GM19467 (cell line): ENCODE data around the gene TMEM91.
"Not testable (repeated sequence)": the region's sequence is repeated elsewhere in the genome, so short reads cannot be mapped to it uniquely, and the experiment has no call there.

Experiments used
- ATAC-seq: cut with Tn5 transposase; IDR thresholded peaks from one replicate; pipeline ENCODE4 v1.9.1; 2021; ENCODE audit warnings: mild to moderate bottlenecking, moderate library complexity; ENCODE audit not compliant: unreplicated experiment

TMEM91 gene

DNA sequence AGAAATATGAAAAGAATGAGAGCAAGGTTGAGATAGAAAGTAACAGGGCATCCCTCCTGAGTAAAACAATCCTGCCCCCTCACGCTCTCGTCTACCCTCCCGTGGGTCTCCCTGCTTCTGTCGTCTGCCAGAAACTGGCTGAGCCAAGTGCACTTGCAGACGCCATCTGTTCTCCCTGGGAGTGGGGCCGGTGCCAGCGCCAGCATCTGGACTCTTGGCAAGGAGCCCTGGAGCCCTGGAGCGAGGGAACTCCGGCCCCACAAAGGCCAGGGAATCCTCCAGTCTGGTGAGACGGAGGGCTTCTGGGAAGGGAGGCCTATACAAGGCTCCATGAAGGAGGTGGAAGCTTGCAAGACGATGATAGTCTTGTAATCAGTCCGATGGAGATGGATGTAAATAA, 2.3 kb upstream of the TMEM91 start:
- no peak for ATAC-seq

DNA sequence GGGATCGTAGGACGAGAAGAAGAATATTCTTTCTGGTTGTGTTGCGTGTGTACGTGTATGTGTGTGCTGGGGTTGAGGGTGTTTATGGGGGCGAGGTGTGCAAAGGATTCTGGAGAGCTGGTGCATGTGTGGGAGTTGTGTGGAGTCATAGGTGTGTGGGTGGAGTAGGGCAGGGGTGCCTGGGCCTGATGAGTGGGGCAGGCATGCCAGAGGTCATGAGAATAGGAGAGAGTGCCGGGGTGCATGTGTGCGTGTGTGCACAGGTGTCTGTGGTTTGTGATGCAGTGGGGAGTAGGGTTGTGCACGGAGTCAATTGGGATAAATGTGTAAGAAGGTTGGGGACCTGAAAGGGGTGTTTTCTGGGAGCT, 649 bp downstream of the TMEM91 start:
- ATAC-seq, result no peak

DNA sequence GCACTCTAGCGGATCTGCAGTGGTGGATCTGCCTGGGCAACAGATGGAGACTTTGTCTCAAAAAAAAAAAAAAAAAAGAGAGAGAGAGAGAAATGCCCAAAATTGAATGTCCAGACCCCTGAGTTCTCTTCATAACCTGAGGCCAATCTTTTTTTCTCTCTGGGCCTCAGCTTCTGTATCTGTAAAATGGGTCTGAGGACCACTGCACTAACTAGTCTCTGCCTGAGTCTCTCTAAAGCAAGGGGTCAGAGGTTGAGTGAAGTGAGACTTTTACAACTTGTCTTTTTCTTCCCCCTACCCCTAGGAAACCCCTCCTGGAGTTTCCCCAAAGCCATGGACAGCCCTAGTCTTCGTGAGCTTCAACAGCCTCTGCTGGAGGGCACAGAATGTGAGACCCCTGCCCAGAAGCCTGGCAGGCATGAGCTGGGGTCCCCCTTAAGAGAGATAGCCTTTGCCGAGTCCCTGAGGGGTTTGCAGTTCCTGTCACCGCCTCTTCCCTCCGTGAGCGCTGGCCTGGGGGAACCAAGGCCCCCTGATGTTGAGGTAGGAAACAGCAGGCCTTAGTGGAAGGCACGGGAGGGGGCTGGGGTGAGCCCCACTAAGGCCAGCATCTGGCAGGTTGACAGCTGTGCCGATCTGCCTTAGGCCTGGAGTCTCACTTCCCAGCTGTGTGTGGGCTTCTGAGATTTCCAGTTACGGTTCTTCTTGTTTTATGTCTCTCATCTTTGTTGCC, 1.8 kb downstream of the TMEM91 start:
- peak; percentile 68 for ATAC-seq

DNA sequence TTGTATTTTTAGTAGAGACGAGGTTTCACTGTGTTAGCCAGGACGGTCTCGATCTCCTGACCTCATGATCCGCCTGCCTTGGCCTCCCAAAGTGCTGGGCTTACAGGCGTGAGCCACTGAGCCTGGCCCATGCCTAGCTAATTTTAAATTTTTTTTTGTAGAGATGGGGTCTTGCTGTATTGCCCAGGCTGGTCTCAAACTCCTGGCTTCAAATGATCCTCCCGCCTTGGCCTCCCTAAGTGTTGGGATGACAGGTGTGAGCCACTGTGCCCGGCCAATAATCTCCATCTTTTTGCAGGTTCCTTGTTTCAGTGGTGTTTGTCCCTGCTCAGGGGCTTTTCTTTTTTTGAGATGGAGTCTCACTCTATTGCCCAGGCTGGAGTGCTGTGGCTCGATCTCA, 5.2 kb downstream of the TMEM91 start:
- not testable (repeated sequence) for ATAC-seq

DNA sequence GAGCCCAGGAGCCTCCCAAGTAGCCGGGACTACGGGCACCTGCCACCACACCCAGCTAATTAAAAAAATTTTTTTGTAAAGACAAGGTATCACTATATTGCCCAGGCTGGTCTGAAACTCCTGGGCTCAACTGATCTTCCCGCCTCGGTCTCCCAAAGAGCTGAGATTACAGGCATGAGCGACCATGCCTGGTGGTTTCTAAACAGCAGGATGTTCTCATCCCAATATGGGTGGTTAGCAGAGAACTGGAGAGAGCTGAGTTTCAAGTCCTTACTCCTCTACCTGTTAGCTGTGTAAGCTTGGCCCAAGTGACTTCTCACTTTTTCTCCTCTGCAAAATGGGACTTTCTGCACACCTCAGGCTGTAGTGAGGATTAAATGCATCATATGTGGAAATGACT, 8.0 kb downstream of the TMEM91 start:
- no peak for ATAC-seq

DNA sequence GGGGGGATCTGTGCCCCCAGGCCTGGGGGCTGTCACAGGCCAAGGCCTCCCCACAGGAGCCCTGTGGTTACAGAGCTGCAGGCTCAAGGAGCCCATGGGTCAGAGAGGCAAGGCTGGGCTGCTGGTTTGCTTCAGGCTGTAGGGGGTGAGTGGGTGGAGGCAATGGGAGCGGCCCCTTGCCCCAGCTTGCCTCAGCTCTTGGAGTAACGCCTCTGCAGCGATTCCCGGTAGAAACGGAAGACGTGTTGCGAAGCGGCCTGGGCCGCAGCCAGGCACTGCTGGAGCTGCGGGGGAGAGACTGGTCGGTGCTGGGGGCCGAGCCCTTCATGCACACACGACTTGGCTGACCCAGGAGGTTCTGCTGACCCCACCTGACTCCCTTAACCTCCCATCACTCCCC, 10.1 kb downstream of the TMEM91 start:
- ATAC-seq, result no peak

DNA sequence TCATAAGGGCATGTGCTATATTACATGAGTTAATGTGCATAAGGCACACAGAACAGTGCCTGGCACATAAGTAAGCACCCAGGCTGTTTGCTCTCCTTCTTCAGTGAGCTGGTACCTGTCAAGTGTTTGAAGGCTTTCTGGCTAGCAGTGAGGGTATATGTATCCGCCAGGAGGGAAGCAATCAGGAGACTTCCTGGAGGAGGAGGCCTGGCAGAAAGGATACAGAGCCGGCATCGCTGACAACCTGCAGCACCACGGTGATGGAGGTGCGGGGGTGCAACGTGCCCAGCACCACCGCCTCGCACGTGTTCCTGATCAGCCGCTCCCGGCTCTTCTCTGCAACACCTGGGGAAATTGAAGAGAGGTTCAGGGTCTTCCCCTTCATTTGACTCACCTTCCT, 15.3 kb downstream of the TMEM91 start:
- no peak for ATAC-seq

DNA sequence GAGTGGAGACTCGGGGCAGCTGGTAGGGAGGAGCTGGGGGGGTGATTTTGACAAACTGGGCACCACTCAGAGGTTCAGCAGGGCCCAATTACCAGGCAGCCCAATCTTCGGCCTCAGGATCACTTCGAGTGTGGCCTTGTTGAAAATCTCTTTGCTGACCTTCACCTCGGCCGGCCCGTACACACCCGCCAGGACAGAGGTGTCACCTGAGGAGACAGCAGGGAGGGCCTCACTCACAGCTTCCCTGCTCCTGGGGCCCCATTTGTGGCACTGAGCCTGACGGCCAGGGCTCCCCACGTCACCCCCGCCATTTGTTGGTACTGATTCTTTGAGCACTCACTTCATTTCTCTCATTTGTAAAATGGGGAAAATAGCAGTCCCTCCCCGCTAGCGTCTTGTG, 16.4 kb downstream of the TMEM91 start:
- no peak for ATAC-seq

DNA sequence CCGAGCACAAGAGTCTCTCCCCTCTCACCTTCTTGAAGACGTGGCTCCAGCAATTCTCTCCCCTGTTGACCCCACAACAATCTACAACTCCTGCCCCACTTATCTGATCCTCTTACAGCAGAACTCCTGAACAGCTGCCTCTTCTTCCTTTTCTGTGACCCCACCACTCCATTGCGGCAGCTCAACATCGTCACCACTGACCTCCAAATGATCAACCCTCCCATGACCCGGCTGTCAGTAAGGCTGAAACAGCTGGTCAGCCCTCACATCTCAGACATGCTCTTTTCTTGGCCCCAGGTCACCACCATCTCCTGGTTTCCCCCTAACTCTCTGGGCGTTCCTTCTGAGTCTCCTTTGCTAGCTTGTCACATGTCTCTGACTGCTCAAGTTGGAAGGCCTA, 19.0 kb downstream of the TMEM91 start:
- ATAC-seq, result no peak

DNA sequence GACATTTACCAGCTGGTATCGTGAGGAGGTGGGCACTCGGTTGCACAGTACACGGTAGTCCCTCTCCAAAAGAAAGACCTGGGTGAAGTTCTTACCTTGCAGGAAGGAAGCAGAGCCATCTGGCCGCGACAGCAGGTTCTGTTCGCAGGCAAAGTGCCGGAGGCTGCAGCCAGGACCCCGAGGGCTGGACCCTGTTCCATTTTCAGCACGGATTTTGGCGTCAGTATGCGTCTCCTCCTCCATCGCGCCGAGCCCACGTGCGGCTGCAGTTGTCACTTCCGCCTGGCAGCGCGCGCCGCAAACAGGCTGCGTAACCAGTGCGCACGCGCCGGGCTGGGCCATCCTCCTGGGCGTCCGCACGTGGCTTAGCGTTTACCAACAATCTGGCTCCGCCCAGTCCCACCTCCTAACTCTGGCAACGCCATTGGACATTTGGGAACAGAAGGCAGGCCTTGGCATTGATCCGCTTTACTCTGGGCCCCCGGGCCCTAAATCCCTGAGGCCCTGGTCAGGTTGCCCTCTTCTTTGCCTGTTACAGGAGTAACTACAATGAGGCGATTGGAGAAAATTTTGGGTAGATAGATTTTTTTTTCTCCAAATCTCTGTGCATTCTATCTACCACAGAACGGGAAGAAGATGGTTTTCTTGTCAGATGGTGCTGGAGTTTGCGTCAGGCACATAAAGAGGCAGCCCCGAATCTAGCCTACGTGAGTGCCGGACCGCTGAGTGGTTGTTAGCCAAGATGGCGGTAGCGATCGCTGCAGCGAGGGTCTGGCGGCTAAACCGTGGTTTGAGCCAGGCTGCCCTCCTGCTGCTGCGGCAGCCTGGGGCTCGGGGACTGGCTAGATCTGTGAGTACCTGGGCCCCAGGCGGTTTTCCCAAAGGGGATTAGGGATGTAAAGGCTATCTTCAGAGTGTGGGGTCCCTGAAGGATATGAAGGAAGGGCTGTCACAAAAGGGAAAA, 21.0 kb downstream of the TMEM91 start, which contains the start of the genes BCKDHA and EXOSC5:
TSS of gene BCKDHA (plus strand) at position 733 of the 964 bp plus-strand sequence. CDS start at position 743, 10 bp downstream.
TSS of gene EXOSC5 (minus strand) at position 274 of the 964 bp plus-strand sequence. CDS start at position 243, 31 bp downstream.
- peak; percentile 90 for ATAC-seq

DNA sequence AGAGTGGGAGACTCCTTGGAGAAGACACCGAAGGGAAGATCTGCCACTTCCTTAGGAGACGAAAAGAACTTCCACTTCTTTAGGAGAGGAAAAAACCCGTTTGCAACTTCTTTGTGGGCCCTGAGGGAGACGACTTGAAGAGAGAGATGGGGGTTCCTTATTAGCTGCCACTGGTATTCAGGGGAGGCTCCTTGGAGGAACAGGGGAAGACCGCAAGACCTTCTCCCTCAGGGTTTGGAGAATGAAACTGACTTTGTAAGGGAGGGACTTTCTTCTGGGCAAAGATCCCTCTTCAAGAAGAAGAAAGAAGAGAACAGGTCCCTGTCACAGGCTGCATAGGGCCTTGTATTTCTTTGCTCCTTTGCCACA, 21.7 kb downstream of the TMEM91 start:
- no peak for ATAC-seq

DNA sequence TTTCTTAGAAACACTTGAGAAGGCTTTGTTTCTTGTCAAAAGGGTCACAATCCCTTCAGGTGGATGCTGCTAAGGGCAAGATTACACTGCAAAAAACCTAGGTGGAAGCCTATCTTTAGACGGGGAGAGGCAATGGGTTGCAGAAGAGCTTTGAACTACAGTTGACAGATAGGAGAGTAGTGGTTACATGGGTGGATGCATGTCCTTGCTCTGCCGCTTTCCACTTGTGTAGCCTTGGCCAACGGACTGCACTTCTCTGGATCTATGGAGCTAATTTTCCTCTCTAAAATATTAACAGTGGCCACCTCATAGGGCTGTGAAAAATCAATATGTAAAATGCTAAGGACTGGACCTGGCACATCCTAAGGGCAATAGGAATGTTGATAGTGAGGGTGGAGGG, 22.3 kb downstream of the TMEM91 start:
- no peak for ATAC-seq

DNA sequence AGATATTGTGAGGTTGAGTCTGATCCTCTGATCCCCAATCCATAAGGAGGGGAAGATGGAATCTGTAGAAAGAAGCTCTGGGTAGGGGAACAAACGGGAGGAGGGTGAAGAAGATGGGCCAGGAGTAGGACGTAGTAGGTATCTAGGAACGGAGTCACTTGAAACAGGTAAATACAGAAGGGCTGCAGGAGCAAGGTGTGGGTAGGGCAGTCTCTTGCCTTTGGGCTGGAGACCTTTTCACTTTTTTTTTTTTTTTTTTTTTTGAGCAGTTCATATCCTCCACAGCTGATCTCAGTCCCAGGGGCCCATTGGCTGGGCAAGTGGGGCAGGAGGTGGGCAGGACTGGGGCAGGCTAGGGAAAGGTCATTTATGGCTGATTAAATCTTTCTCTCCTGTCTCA, 22.8 kb downstream of the TMEM91 start:
- ATAC-seq, result no peak

DNA sequence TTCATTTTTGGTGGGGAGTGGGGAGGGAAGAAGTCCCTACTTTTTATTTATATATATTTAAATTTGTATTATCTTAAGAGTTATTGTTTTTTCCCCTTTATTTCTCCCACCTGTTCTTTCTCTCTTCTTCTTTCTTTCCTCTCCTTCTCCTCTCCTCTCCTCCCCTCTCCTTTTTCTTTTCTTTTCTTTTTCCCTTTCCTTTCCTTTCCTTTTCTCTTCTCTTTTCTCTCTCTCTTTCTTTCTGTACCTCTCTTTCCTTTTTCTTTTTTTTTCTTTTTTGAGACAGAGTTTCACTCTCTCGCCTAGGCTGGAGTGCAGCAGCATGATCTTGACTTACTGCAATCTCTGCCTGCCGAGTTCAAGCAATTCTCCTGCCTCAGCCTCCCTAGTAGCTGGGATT, 23.2 kb downstream of the TMEM91 start:
- ATAC-seq, result no peak

DNA sequence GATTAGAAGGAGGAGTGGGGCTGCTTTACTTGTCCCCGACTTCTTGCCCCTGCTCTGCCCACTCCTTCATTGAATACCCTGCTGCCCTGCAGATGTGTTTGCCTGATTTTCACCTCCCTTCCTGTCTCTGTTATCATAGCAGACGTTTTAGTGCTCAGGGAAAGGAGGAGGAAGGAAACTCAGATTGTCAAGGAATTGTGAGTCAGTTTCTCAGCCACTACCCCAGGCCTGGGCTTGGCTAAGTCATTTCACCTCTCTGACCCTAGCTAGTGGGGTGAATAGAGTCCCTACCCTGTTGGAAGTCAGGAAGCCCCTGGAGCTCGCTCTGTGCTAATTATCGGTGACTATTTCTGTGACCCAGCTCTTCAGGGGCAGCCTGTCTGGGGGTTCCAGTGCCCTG, 25.1 kb downstream of the TMEM91 start:
- no peak for ATAC-seq

DNA sequence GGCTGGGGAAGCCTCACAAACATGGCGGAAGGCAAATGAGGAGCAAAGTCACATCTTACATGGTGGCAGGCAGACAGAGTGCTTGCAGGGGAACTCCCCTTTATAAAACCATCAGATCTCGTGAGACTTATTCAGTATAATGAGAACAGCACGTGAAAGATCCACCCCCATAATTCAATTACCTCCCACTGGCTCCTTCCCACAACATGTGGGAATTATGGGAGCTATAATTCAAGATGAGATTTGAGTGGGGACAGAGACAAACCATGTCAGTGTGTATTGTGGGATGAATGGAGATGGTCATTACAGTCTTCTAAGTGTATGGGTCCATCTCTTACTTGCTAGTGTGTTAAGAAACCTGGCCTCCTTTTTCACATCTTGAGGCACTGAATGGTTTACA, 25.7 kb downstream of the TMEM91 start:
- ATAC-seq, result no peak

DNA sequence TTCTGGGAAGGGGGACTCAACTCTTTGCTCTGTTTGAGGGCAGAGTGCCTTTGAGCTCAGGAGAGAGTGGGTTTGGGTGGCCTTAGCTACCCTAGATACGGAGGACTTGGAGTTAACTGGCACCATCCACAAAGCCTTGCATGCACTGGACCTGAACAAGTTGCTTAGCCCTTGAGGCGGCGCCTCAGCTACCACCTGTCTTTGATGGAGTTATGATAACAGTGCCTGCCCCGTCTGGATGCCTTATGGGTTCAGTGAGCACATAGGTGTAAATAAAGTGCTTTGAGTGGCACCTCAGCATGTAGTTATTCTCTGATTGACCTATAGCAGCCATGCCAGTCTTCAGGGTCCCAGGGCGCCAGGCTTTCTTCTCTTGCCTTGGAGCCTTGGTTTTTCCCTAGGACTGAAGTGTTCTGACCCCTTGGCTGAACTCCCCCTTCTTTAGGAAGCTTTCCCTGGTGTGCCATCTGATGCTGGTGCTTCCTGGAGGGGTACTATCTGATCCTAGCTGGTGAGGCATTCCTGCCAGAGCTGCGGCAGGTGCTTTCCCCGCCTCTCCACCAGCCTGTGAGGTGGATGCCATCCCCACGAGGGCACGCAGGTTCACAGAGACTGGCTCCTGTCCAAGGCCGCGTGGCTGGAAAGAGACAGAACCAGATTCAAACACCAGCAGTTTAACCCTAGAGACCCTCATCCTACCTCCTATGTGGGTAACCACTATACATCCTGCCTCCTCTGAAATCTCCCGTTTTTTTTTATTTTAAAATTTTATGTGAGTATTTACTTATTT, 27.0 kb downstream of the TMEM91 start:
- no peak for ATAC-seq

DNA sequence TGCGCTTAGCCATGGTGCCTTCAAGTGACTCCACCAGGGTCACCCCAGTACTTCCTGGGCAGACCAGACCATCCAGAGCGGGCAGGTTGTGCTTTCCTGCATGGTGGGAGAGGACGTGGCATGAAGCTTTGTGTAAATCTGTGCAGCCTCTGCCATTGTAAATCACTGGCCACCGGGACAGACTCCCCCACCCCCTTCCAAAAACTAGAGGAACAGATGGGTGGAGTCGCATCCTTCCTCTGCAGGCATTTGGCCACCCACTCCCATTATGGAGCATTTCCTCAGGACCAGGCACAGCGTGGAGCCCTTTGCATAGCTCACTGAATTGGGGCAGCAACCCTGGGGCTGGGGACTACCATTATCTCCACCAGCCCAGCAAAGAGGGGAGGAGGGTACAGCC, 29.4 kb downstream of the TMEM91 start:
- no peak for ATAC-seq

DNA sequence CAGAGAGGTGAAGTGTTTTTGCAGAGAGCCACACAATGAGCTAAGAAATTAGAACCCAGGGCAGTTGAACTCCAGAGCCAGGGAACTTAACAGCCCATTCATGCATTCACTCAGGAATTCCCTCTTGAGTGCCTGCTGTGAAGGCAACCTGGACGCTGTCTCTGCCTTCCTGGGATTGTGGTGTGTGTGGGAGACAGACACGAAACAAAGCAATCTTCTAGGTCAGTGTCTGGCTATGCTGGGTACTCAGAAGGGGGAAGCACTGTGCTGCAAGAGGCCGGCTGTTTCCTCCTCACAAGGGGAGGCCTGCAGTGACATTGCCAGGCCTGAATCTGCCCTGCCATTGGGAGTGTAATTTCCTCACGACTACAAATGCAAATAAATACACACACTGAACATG, 30.9 kb downstream of the TMEM91 start:
- no peak for ATAC-seq

DNA sequence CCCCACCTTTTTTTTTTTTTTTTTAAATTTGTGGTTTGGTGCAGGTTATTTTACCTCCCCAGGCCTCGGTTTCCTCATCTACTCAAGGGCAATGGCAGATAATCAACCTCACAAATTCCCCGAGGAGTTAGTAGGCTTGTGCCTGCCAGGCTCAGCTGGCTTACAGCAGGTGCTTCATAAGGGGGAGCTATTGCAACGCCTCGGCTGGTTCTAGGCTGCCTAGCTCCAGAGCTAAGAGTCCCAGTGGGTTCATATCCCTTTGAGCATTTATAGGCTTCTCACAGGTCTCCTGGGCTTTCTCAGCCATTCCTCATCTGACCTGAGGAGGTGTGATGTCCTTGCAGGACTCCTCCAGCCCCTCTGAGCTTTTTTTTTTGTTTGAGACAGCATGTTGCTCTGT, 31.9 kb downstream of the TMEM91 start:
- no peak for ATAC-seq

DNA sequence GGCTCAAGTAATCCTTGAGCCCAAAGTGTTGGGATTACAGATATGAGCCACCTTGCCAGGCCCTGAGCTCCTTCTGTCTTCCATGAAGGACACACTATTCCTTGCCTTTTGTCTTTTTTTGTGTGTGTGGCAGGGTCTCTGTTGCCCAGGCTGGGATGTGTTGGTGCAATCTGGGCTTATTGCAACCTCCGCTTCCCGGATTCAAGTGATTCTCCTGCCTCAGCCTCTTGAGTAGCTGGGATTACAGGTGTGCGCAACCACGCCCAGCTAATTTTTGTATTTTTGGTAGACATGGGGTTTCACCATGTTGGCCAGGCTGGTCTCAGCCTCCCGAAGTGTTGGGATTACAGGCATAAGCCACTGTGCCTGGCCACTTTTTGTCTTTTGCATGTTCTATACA, 32.5 kb downstream of the TMEM91 start:
- not testable (repeated sequence) for ATAC-seq
